SK-N-SH (cell line): ENCODE measurements around the gene SLC12A5. TPM values are rescaled to one million over a fixed set of nuclear protein-coding genes. Genes with fewer than 3 reads are reported as not detected.

Experiments
- CTCF ChIA-PET: fragments of 300-600, 350-600 bp; formaldehyde crosslinking; extraction: SDS; loops from one replicate; lab custom pipeline; 2021; lab: Yijun Ruan, JAX
- POLR2A ChIA-PET: fragments of 350-600 bp; sonication (Branson Sonifier 250); formaldehyde crosslinking; extraction: SDS; loops from one replicate; lab custom pipeline; 2020; ENCODE audit warnings: antibody characterized with exemption, inconsistent platforms; lab: Yijun Ruan, JAX
- DNase-seq: peaks from one replicate; pipeline ENCODE4 v3.0.0; 2012
- H2AFZ ChIP-seq: fragments of 200-600 bp; sonication (generic); 2 replicates; pipeline ENCODE4 v1.8.1; 2016; ENCODE audit warnings: antibody characterized with exemption, mild to moderate bottlenecking, low read depth
- H3F3A ChIP-seq: fragments of 200-600 bp; sonication (generic); replicated peaks from 2 replicates; pipeline ENCODE3; 2016; ENCODE audit warnings: antibody characterized with exemption, mild to moderate bottlenecking; ENCODE audit not compliant: insufficient read depth
- H3K27ac ChIP-seq, 2 experiments: fragments of 200-500 bp in 1 of 2; fragments of 200-600 bp in 1 of 2; sonication (Bioruptor generic) in 1 of 2; sonication (generic), shearing (Covaris generic) in 1 of 2; 2 replicates each; pipeline versions ENCODE4 v1.5.1 to v1.6.1; 2014 to 2016; ENCODE audit warnings: low read depth in 2 of 2, inconsistent platforms in 1 of 2, low read length in 1 of 2, mild to moderate bottlenecking in 1 of 2, mixed read lengths in 1 of 2
- H3K27me3 ChIP-seq: fragments of 200-600 bp; sonication (generic), shearing (Covaris generic); 2 replicates; pipeline ENCODE4 v1.6.1; 2016; ENCODE audit warnings: mixed run types; ENCODE audit not compliant: insufficient read depth
- H3K36me3 ChIP-seq, 2 experiments: fragments of 200-500 bp in 1 of 2; fragments of 200-600 bp in 1 of 2; sonication (Bioruptor generic) in 1 of 2; sonication (generic) in 1 of 2; replicated peaks in 1 of 2; 2 replicates each; pipeline versions ENCODE3 to v1.5.1; 2014 to 2016; ENCODE audit warnings: low read length in 1 of 2, mild to moderate bottlenecking in 1 of 2; ENCODE audit not compliant: insufficient read depth in 2 of 2, control insufficient read depth in 1 of 2
- H3K4me1 ChIP-seq, 2 experiments: fragments of 200-500 bp in 1 of 2; fragments of 200-600 bp in 1 of 2; sonication (Bioruptor generic) in 1 of 2; sonication (generic), shearing (Covaris generic) in 1 of 2; 2 replicates each; pipeline versions ENCODE4 v1.5.1 to v1.6.1; 2014 to 2016; ENCODE audit warnings: low read depth in 1 of 2, low read length in 1 of 2, mixed run types in 1 of 2; ENCODE audit not compliant: insufficient read depth in 2 of 2, control insufficient read depth in 1 of 2
- H3K4me2 ChIP-seq: fragments of 200-600 bp; sonication (generic), shearing (Covaris generic); 2 replicates; pipeline ENCODE4 v1.6.1; 2017; ENCODE audit warnings: mixed run types
- H3K4me3 ChIP-seq, 2 experiments: fragments of 200-500 bp in 1 of 2; fragments of 200-600 bp in 1 of 2; sonication (Bioruptor generic) in 1 of 2; sonication (generic), shearing (Covaris generic) in 1 of 2; 2 replicates each; pipeline versions ENCODE4 v1.5.1 to v1.8.1; 2014 to 2016; ENCODE audit warnings: low read depth in 2 of 2, inconsistent platforms in 1 of 2, low read length in 1 of 2, mild to moderate bottlenecking in 1 of 2, mixed read lengths in 1 of 2, moderate library complexity in 1 of 2
- H3K79me2 ChIP-seq: fragments of 200-600 bp; sonication (generic); 2 replicates; pipeline ENCODE4 v1.8.1; 2017; ENCODE audit warnings: mild to moderate bottlenecking; ENCODE audit not compliant: insufficient read depth
- H3K9ac ChIP-seq: fragments of 200-600 bp; sonication (generic); 2 replicates; pipeline ENCODE4 v1.6.1; 2017; ENCODE audit warnings: mixed run types
- H3K9me2 ChIP-seq: fragments of 200-600 bp; sonication (generic); 2 replicates; pipeline ENCODE4 v1.6.1; 2017; ENCODE audit warnings: mixed run types
- H3K9me3 ChIP-seq: fragments of 200-600 bp; sonication (generic); 2 replicates; pipeline ENCODE4 v1.6.1; 2017; ENCODE audit warnings: mixed run types, mild to moderate bottlenecking, moderate library complexity
- H4K20me1 ChIP-seq: fragments of 200-600 bp; sonication (generic); 2 replicates; pipeline ENCODE4 v1.6.1; 2017; ENCODE audit warnings: mild to moderate bottlenecking, mixed run types; ENCODE audit not compliant: insufficient read depth
- EP300 ChIP-seq, 2 experiments: IDR thresholded peaks; 2 replicates each; pipeline versions ENCODE4 v1.4.0 to v1.6.1; 2012; ENCODE audit warnings: borderline replicate concordance in 1 of 2, low read depth in 1 of 2, low read length in 1 of 2
- EZH2phosphoT487 ChIP-seq: fragments of 200-600 bp; sonication (generic); IDR thresholded peaks from 2 replicates; pipeline ENCODE4 v1.6.1; 2017; ENCODE audit warnings: low read depth, mixed run types, mild to moderate bottlenecking, antibody characterized with exemption, moderate library complexity, borderline replicate concordance
- FOSL2 ChIP-seq: IDR thresholded peaks from 2 replicates; pipeline ENCODE4 v1.4.0; 2012; ENCODE audit warnings: low read depth, mild to moderate bottlenecking, moderate library complexity, borderline replicate concordance
- FOXM1 ChIP-seq: IDR thresholded peaks from 2 replicates; pipeline ENCODE4 v1.4.0; 2012; ENCODE audit warnings: low read depth, mild to moderate bottlenecking
- IRF3 ChIP-seq: fragments of 150-350 bp; IDR thresholded peaks from 2 replicates; pipeline ENCODE4 v1.6.1; 2016; ENCODE audit warnings: mild to moderate bottlenecking, low read depth, low read length
- JUND ChIP-seq: IDR thresholded peaks from 2 replicates; pipeline ENCODE4 v1.4.0; 2012
- MEF2A ChIP-seq: IDR thresholded peaks from 2 replicates; pipeline ENCODE4 v1.4.0; 2012; ENCODE audit warnings: low read depth, borderline replicate concordance
- MXI1 ChIP-seq: IDR thresholded peaks from 2 replicates; pipeline ENCODE4 v1.6.1; 2012; ENCODE audit warnings: mild to moderate bottlenecking, low read depth, low read length, improper control_type of control experiment
- NFIC ChIP-seq: IDR thresholded peaks from 2 replicates; pipeline ENCODE4 v1.4.0; 2012; ENCODE audit warnings: borderline replicate concordance
- NRF1 ChIP-seq: IDR thresholded peaks from 2 replicates; pipeline ENCODE4 v1.6.1; 2012; ENCODE audit warnings: low read depth, mild to moderate bottlenecking, low read length
- POLR2AphosphoS5 ChIP-seq: IDR thresholded peaks from 2 replicates; pipeline ENCODE4 v1.6.1; 2012; ENCODE audit warnings: low read depth, low read length
- RAD21 ChIP-seq: IDR thresholded peaks from 2 replicates; pipeline ENCODE4 v1.6.1; 2012; ENCODE audit warnings: mild to moderate bottlenecking, low read length
- RCOR1 ChIP-seq: fragments of 150-350 bp; IDR thresholded peaks from 2 replicates; pipeline ENCODE4 v1.6.1; 2017; ENCODE audit warnings: antibody characterized with exemption, low read length
- RFX5 ChIP-seq: IDR thresholded peaks from 2 replicates; pipeline ENCODE4 v1.6.1; 2012; ENCODE audit warnings: mild to moderate bottlenecking, improper control_type of control experiment, low read length
- RXRA ChIP-seq: IDR thresholded peaks from 2 replicates; pipeline ENCODE4 v1.4.0; 2012; ENCODE audit warnings: low read depth, mild to moderate bottlenecking, borderline replicate concordance
- SIN3A ChIP-seq: IDR thresholded peaks from 2 replicates; pipeline ENCODE4 v1.6.1; 2012; ENCODE audit warnings: low read depth, mild to moderate bottlenecking, low read length, moderate library complexity, borderline replicate concordance
- TAF1 ChIP-seq: IDR thresholded peaks from 2 replicates; pipeline ENCODE4 v1.6.1; 2012; ENCODE audit warnings: low read depth, mild to moderate bottlenecking, low read length, moderate library complexity, borderline replicate concordance
- TCF12 ChIP-seq: IDR thresholded peaks from 2 replicates; pipeline ENCODE4 v1.4.0; 2012
- TEAD4 ChIP-seq: IDR thresholded peaks from 2 replicates; pipeline ENCODE4 v1.4.0; 2012; ENCODE audit warnings: mild to moderate bottlenecking, borderline replicate concordance; ENCODE audit not compliant: insufficient read depth
- YY1 ChIP-seq: IDR thresholded peaks from 2 replicates; pipeline ENCODE4 v1.4.0; 2012; ENCODE audit warnings: low read depth, mild to moderate bottlenecking
- WGBS: methylation state at CpG from one replicate; pipeline ENCODE4 v1.1.6; 2017; ENCODE audit warnings: low lambda C conversion rate; 5-methylcytosine and 5-hydroxymethylcytosine counted together
- polyA plus RNA-seq, 3 experiments: library from polyadenylated mRNA; depleted of rRNA; stranded (reverse); fragments of >200 nt; gene quantifications; 2 replicates each; pipeline ENCODE4 v1.2.3, GENCODE V29; 2012
- TF ChIP-seq, protein P1 (sequence below): IDR thresholded peaks from 2 replicates; pipeline ENCODE4 v1.4.0; 2012; ENCODE audit warnings: low read depth, borderline replicate concordance

Gene SLC12A5
- polyA plus RNA-seq, 1 of the 3 experiments (the other 2 are of a cell fraction), result 19.9 TPM

DNA sequence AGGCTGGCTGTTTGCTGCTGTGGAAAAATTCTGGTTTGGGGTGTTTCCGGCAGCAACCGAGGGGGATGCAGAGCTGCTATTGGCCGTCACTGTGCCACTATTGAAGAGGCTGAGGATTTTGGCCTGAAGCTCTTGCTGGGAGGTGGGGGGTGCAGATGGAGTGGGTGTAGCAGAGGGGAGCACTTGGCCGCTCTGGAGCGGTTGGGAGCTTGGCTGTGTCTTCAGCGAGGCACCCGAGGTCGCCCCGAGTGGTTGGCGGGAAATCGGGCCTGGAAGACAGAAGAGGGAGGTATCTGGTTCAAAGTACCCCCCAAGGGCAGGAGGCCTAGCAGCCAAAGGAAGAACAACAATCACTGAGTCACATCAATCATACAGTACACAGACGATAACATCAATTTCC lies 33.6 kb downstream of the SLC12A5 start (continued):
- TF ChIP-seq TEAD4, result no peak
- no peak for TF ChIP-seq MXI1
- no peak for TF ChIP-seq FOSL2
- no peak for TF ChIP-seq RFX5
- no peak for TF ChIP-seq RCOR1
- TF ChIP-seq RXRA, result no peak
- no peak for TF ChIP-seq IRF3
- TF ChIP-seq SIN3A, result no peak

DNA sequence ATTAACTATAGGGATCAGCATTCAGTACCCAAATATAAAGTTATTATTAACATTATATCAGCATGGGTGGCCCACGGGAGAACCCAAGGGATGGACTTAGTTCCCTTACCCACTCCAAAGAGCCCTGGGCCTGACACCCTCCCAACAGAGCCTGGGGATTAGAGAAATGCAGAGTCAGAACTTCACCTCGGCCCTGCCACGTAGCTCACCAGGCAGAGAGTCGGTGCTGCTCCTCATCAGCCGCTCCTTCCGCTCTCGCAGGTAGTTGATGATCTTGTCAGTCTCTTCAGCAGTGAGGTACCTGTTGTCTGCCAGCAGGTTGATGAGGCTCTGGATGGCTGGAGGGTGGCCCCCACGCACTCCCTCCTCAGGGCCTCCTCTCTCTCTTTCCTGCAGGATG lies 34.1 kb downstream of the SLC12A5 start:
- Histone ChIP-seq H2AFZ (no peak overlapping the region), H3K4me2 (no peak overlapping the region), H3K9me3 (no peaks in the 10 kb centered on the region), H3K4me1 (peaks cover 5 to 10% of the 10 kb centered on the region in 2 experiments; a peak in 2 of 4 replicates), H4K20me1 (peaks cover 18% of the 10 kb centered on the region; the same call in 1 of the 2 replicates), H3K79me2 (no peaks in the 10 kb centered on the region; the same call in 1 of the 2 replicates), H3K9me2 (no peaks in the 10 kb centered on the region), H3F3A (peaks cover 5% of the 10 kb centered on the region), H3K27ac (no peak overlapping the region), H3K27me3 (no peaks in the 10 kb centered on the region), H3K36me3 (peaks cover 49 to 81% of the 10 kb centered on the region in 2 experiments)
- WGBS, result 94% methylated on average over 6 of the region's 8 CpGs
- POLR2A ChIA-PET, result no interaction called here
- CTCF ChIA-PET, result interaction anchor here (2.1 kb wide), 1 partner anchor 48 kb away, joined by 5 read pairs; no protein-coding TSS in a partner anchor
- DNase-seq, result no peak
- no peak for TF ChIP-seq POLR2AphosphoS5
- TF ChIP-seq TEAD4, result no peak
- TF ChIP-seq RAD21, result no peak
- TF ChIP-seq JUND, result no peak
- TF ChIP-seq, all 33 proteins: peak for 0
- no peak overlapping the region for H3K9ac ChIP-seq
- H3K4me3 ChIP-seq, result no peak overlapping the region

- no peak for DNase-seq
- TF ChIP-seq TCF12 (no peak), TAF1 (no peak), MEF2A (no peak), NRF1 (no peak), RFX5 (no peak), FOSL2 (no peak), EP300 (IDR thresholded peaks at IDR 0.05; ENCODE audit: borderline replicate concordance in 1 of 2, low read depth in 1 of 2, low read length in 1 of 2) (no peak), FOXM1 (no peak), NFIC (no peak), TEAD4 (no peak), IRF3 (no peak), YY1 (no peak), EZH2phosphoT487 (no peak)
- TF ChIP-seq, protein P1, sequence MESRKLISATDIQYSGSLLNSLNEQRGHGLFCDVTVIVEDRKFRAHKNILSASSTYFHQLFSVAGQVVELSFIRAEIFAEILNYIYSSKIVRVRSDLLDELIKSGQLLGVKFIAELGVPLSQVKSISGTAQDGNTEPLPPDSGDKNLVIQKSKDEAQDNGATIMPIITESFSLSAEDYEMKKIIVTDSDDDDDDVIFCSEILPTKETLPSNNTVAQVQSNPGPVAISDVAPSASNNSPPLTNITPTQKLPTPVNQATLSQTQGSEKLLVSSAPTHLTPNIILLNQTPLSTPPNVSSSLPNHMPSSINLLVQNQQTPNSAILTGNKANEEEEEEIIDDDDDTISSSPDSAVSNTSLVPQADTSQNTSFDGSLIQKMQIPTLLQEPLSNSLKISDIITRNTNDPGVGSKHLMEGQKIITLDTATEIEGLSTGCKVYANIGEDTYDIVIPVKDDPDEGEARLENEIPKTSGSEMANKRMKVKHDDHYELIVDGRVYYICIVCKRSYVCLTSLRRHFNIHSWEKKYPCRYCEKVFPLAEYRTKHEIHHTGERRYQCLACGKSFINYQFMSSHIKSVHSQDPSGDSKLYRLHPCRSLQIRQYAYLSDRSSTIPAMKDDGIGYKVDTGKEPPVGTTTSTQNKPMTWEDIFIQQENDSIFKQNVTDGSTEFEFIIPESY, result no peak
- Histone ChIP-seq H3K9ac (no peak overlapping the region), H3K4me1 (peaks cover 5 to 10% of the 10 kb centered on the region in 2 experiments; a peak in 2 of 4 replicates), H4K20me1 (peaks cover 18% of the 10 kb centered on the region; the same call in 1 of the 2 replicates), H3K27me3 (no peaks in the 10 kb centered on the region), H3K9me2 (no peaks in the 10 kb centered on the region), H3K27ac (no peak overlapping the region), H3F3A (peaks cover 5% of the 10 kb centered on the region), H3K4me2 (no peak overlapping the region), H3K4me3 (no peak overlapping the region), H3K79me2 (no peaks in the 10 kb centered on the region; the same call in 1 of the 2 replicates), H3K36me3 (peaks cover 55 to 86% of the 10 kb centered on the region in 2 experiments), H3K9me3 (no peaks in the 10 kb centered on the region), H2AFZ (no peak overlapping the region)
- POLR2A ChIA-PET, result no interaction called here
- 83% methylated on average over 3 of the region's 3 CpGs for WGBS
- CTCF ChIA-PET, result no interaction called here
Observed at GRCh38 chr20:46063652-46064054, 34.6 kb downstream of the SLC12A5 start.
